PC-3 (cell line): ENCODE results near the gene PVALB. TPM values are rescaled to one million over a fixed set of nuclear protein-coding genes. Genes with fewer than 3 reads are reported as not detected.

ENCODE experiments used
- ATAC-seq: fragments of 200-7000 bp; cut with Tn5 transposase; 2 replicates; pipeline ENCODE4 v1.9.1; 2020; ENCODE audit warnings: mild to moderate bottlenecking, moderate library complexity
- BruUV-seq: library from RNA; stranded (reverse); fragments of 400-500 nt; replicated peaks from 2 replicates; lab custom pipeline; 2021; lab: Mats Ljungman, UMichigan
- CTCF ChIA-PET: fragments of 300-600 bp; sonication (Branson Sonifier 250); formaldehyde crosslinking; loops from one replicate; lab custom pipeline; 2022; ENCODE audit warnings: antibody characterized with exemption; lab: Charles Lee
- POLR2A ChIA-PET: fragments of 300-600 bp; sonication (Branson Sonifier 250); formaldehyde crosslinking; loops from one replicate; lab custom pipeline; 2022; ENCODE audit warnings: antibody characterized with exemption; ENCODE audit not compliant: unreplicated experiment; lab: Charles Lee
- DNase-seq: peaks from one replicate; pipeline ENCODE4 v3.0.0-alpha.2; 2015
- H2AFZ ChIP-seq: fragments of 300-600 bp; sonication (generic); 2 replicates; pipeline ENCODE4 v1.6.0; 2016; ENCODE audit warnings: antibody characterized with exemption, low read length
- H3F3A ChIP-seq: fragments of 300-600 bp; sonication (generic); one replicate; pipeline ENCODE4 v1.6.0; 2017; ENCODE audit warnings: antibody characterized with exemption, low read length, control low read depth, mild to moderate bottlenecking; ENCODE audit not compliant: unreplicated experiment
- H3K27ac ChIP-seq: fragments of 300-600 bp; sonication (generic); 2 replicates; pipeline ENCODE4 v1.5.1; 2016; ENCODE audit warnings: mild to moderate bottlenecking, low read length
- H3K27me3 ChIP-seq: fragments of 300-600 bp; sonication (generic); 2 replicates; pipeline ENCODE4 v1.6.1; 2016; ENCODE audit warnings: low read length, mixed read lengths
- H3K36me3 ChIP-seq: fragments of 300-600 bp; sonication (generic); 2 replicates; pipeline ENCODE4 v1.6.1; 2016; ENCODE audit warnings: low read depth, mixed run types, low read length, mixed read lengths
- H3K4me1 ChIP-seq: fragments of 300-600 bp; sonication (generic); 2 replicates; pipeline ENCODE4 v1.5.1; 2016; ENCODE audit warnings: low read length; ENCODE audit not compliant: insufficient read depth
- H3K4me2 ChIP-seq: fragments of 300-600 bp; sonication (generic); 2 replicates; pipeline ENCODE4 v1.6.0; 2016; ENCODE audit warnings: low read length
- H3K4me3 ChIP-seq: fragments of 300-600 bp; sonication (generic); 2 replicates; pipeline ENCODE4 v1.5.1; 2016; ENCODE audit warnings: mild to moderate bottlenecking, low read length, mixed read lengths
- H3K79me2 ChIP-seq: fragments of 300-600 bp; sonication (generic); 2 replicates; pipeline ENCODE4 v1.6.1; 2017; ENCODE audit warnings: low read length, mixed read lengths
- H3K9ac ChIP-seq: fragments of 300-600 bp; sonication (generic); 2 replicates; pipeline ENCODE4 v1.6.0; 2016; ENCODE audit warnings: mild to moderate bottlenecking, low read length
- H3K9me2 ChIP-seq: fragments of 300-600 bp; sonication (generic); replicated peaks from 2 replicates; pipeline ENCODE4 v1.6.1; 2016; ENCODE audit warnings: mixed run types, low read length, mixed read lengths
- H3K9me3 ChIP-seq: fragments of 300-600 bp; sonication (generic); 2 replicates; pipeline ENCODE4 v1.6.1; 2016; ENCODE audit warnings: low read length, mixed read lengths
- H4K20me1 ChIP-seq: fragments of 300-600 bp; sonication (generic); 2 replicates; pipeline ENCODE4 v1.6.1; 2016; ENCODE audit warnings: low read length, mixed read lengths
- EZH2 ChIP-seq: fragments of 300-600 bp; sonication (generic); IDR thresholded peaks from one replicate; pipeline ENCODE4 v1.6.1; 2017; ENCODE audit warnings: antibody characterized with exemption, mild to moderate bottlenecking, low read length; ENCODE audit not compliant: unreplicated experiment
- EZH2phosphoT487 ChIP-seq: fragments of 300-600 bp; sonication (generic); IDR thresholded peaks from 2 replicates; pipeline ENCODE4 v1.6.1; 2018; ENCODE audit warnings: mild to moderate bottlenecking, antibody characterized with exemption, low read length, borderline replicate concordance
- intact Hi-C: fragments of 100-400 bp; cut with micrococcal nuclease; formaldehyde crosslinking; loops from 2 replicates; pipeline ENCODE4 v1.9.0; 2023
- total RNA-seq: library from RNA; depleted of rRNA; stranded (reverse); fragments of >200 nt; gene quantifications from 2 replicates; pipeline ENCODE4 v1.2.3, GENCODE V29; 2014
- TF ChIP-seq, protein P1 (sequence below): fragments of 300-600 bp; sonication (generic); conservative IDR thresholded peaks from 2 replicates; pipeline ENCODE4 v1.5.1; 2017; ENCODE audit warnings: antibody characterized with exemption, low read depth, mild to moderate bottlenecking, low read length

PVALB gene
- total RNA-seq, 1 experiment from 2014 or later, result not detected

DNA sequence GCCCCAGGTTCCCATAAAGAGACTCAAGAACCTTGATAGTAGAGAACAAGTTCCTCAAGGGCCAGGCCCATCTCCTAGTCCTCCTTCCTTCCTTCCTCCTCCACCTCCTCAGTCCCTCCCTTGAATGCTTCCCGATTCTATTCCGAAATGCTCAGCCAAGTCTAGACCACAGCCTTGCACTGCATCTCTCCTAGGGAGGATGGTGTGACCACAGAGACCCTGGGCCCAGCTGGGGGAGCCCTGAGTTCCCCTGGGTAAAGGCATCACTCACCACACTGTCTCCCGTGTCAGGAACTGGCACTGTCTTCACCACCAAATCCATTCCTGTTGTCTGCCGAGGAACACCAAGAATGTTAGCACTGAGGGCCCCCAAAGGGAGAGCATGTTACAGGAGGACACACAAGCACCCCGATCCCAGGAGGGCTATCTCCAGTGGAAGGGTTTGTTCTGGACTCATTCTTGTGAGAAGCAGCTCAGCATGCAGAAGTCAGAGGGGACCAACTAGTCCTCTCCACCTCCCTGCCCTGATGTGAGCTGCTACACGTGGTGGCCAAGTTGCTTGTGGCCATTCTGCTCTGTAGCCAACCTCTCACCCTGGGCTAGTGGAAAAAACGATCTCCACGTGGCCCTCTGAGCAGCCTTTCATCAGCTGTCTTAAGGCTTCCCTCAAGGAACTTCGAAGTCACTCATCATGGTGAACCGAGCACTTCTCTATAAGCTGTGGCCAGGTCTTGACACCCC is 49.6 kb downstream of the PVALB start:
- Histone ChIP-seq H3K4me3 (no peak overlapping the region), H3K27me3 (no peaks in the 10 kb centered on the region), H4K20me1 (no peaks in the 10 kb centered on the region), H3K9me2 (no peaks in the 10 kb centered on the region), H3K9me3 (no peaks in the 10 kb centered on the region), H3K27ac (no peak overlapping the region), H3K4me2 (no peak overlapping the region), H3K9ac (no peak overlapping the region), H3K79me2 (no peaks in the 10 kb centered on the region), H3K4me1 (peaks cover 8% of the 10 kb centered on the region; the same call in 1 of the 2 replicates), H3F3A (no peaks in the 10 kb centered on the region), H2AFZ (no peak overlapping the region), H3K36me3 (no peaks in the 10 kb centered on the region)
- BruUV-seq, result no TSS peak
- CTCF ChIA-PET, result no interaction called here
- TF ChIP-seq EZH2phosphoT487 (no peak), EZH2 (no peak)
- TF ChIP-seq, protein P1, sequence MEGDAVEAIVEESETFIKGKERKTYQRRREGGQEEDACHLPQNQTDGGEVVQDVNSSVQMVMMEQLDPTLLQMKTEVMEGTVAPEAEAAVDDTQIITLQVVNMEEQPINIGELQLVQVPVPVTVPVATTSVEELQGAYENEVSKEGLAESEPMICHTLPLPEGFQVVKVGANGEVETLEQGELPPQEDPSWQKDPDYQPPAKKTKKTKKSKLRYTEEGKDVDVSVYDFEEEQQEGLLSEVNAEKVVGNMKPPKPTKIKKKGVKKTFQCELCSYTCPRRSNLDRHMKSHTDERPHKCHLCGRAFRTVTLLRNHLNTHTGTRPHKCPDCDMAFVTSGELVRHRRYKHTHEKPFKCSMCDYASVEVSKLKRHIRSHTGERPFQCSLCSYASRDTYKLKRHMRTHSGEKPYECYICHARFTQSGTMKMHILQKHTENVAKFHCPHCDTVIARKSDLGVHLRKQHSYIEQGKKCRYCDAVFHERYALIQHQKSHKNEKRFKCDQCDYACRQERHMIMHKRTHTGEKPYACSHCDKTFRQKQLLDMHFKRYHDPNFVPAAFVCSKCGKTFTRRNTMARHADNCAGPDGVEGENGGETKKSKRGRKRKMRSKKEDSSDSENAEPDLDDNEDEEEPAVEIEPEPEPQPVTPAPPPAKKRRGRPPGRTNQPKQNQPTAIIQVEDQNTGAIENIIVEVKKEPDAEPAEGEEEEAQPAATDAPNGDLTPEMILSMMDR, result no peak
- POLR2A ChIA-PET, result no interaction called here
- ATAC-seq (no peak), DNase-seq (no peak)
- intact Hi-C loops, result no loop called here

DNA sequence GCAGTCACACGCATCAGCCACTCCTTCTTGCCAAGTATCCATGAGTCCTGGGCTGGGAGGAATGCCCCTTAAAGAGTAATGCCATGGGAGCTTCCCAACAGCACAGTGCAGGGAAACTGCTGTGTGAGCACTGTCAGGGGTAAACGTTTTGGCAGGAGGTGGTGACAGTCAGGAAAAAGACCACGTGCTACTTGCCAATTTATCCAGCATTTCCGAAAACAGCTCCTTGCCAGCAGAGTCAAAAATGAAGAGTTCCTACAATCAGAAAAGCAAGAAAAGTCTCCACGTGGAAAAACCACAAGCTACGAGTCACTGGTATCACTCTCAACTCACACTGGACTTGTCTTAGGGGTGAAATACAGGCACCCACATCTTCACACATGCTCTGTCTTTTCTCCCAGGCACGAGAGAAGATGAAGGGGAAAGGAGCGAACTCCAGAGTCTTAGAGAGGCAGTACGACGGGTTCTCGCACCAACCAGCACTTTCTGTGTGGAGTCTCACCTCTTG is 50.8 kb downstream of the PVALB start:
- intact Hi-C loops, result no loop called here
- no peak for ATAC-seq
- H3K4me3 ChIP-seq, result no peak overlapping the region
- no peaks in the 10 kb centered on the region for H3K79me2 ChIP-seq
- POLR2A ChIA-PET, result no interaction called here
- H3K36me3 ChIP-seq, result no peaks in the 10 kb centered on the region
- no peak overlapping the region for H2AFZ ChIP-seq
- H3K27ac ChIP-seq, result no peak overlapping the region
- no peak overlapping the region for H3K4me2 ChIP-seq
- no peaks in the 10 kb centered on the region for H3K27me3 ChIP-seq
- TF ChIP-seq EZH2phosphoT487 (no peak), EZH2 (no peak)
- TF ChIP-seq, protein P1, result no peak
- CTCF ChIA-PET, result no interaction called here
- no peak overlapping the region for H3K9ac ChIP-seq
- no peaks in the 10 kb centered on the region for H3F3A ChIP-seq
- no peaks in the 10 kb centered on the region for H3K9me3 ChIP-seq
- H4K20me1 ChIP-seq, result no peaks in the 10 kb centered on the region
- no TSS peak for BruUV-seq
- H3K4me1 ChIP-seq, result peaks cover 8% of the 10 kb centered on the region; the same call in 1 of the 2 replicates
- DNase-seq, result no peak
- H3K9me2 ChIP-seq, result no peaks in the 10 kb centered on the region
